Inflammatory macrophage (primary cell): ENCODE data around the gene ARHGAP28.

Experiments
- DNase-seq, 2 donors: peaks; one replicate each; pipeline ENCODE4 v3.0.0-alpha.2; 2020 to 2022

Gene ARHGAP28

DNA sequence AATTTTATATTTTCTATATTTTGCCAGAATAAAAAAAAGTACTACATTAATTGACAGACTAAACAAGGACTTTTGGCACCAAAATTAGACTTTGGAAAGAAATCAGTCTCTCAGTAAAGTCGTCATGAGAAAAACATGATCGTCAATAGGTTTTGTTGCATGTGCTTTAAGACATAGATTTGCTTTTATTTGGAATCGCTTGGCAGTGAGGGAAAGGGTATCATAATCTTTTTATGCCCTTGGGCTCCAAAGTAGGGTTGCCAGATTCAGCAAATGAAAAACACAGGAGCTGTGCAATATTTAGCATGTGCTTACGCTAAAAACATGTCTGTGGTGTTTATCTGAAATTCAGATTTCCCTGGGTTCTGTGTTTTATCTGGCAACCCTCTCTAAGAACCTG lies 210.5 kb downstream of the ARHGAP28 start:
- DNase-seq = no peak

DNA sequence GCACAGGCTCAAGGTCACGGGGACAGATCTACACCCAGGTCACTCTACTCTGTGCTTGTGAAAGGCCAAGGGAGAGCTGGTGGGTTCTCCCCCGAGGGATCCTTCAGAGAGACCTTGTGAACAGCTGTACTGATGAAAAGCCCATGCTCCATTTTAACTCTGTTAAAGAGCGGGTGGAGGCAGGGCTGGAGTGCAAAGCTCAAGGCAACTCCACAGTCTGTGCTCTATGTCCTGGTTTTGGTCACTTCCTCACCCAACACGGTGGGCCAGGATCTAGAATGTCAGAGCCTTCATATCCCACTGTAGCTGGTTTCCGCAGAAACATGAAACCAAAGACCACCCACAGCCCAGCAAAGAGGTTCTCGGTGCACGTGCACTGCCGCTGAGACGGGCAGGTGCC lies 210.9 kb downstream of the ARHGAP28 start:
- DNase-seq = no peak

DNA sequence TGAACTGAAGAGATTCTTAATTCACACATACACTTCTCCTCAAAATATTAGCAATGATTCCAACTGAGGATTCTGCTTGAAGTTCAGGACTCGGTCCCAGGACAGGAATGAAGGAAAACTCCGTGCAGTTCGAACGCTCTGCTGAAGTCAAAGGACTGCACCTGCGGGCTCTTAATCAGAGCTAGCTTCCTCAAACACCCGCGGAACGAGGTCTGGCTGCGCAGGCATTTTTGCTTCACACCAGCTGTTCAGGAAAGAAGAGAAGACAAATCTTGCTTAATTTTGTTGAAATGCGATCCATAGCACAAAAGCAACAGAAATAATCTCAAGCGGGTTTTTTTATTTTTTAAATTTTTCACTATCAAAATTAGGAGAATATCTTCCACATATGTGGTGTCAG lies 212.5 kb downstream of the ARHGAP28 start:
- no peak for DNase-seq

DNA sequence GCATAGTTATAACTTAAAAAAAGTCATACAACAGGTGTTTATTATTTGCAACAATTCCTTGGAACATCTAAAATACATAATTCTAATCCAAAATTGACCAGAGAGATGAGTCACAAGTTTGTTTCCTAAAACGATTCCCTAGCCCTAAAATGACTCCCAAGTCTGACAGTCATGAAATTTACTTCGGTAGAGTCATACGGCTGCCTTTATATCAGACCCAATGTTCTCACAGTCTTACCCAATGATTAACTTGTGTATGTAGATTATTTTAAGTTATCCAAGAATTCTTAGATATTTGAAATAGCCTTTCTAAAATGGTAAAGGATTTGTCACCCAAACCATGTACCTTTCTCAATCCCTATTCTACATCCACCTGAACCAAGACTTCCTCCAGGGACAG lies 213.2 kb downstream of the ARHGAP28 start:
- DNase-seq = no peak

DNA sequence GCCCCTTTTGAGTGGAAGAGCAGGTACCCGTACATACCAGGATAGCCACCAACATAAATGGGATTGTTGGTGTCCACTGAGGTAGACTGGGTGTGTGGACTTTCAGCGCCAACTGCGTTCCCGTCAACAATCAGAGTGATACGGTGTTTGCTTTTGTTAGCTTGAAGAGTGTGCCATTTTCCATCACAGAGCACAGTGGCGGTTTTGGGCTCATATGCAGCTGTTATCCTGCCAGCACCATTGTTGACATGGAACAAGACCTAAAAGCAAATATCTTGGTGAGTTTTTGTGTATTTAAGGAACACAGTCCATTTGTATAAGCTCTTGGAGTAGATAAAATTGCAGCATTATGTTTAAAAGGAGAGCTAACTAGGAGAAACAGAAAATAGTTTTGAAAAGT lies 213.6 kb downstream of the ARHGAP28 start:
- DNase-seq = no peak

DNA sequence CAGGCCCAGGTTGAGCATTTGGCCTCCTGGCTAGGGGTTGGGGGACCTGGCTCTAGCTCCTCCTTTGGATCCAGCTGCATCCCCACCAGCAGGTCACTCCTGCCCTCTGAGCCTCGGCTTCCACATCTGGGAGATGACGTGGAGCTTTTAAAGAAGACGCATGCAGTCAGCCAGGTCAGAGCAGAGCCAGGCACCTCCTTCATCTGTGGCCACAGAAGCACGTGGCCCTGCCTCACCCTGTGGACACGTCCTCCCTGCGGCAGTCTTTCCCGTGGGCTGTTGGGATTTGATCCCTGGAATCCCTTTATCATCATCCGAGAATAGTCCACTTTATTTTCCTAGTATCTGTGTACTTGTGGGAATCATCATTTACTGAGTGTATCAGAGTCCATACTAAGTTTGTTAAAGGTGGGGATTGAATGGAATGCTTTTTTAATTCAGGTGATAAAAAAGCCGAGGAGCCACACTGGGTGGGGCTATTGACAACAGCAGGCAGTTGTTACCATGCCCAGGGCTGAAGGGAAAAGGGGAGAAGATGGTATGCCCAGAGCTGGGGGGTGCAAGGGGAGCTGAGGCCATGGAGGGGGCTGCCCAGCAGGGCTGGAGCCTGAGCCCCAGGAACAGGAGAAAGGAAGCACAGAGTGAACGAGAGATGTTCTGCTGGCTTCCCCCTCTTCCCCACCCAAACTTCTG lies 218.0 kb downstream of the ARHGAP28 start:
- no peak for DNase-seq

DNA sequence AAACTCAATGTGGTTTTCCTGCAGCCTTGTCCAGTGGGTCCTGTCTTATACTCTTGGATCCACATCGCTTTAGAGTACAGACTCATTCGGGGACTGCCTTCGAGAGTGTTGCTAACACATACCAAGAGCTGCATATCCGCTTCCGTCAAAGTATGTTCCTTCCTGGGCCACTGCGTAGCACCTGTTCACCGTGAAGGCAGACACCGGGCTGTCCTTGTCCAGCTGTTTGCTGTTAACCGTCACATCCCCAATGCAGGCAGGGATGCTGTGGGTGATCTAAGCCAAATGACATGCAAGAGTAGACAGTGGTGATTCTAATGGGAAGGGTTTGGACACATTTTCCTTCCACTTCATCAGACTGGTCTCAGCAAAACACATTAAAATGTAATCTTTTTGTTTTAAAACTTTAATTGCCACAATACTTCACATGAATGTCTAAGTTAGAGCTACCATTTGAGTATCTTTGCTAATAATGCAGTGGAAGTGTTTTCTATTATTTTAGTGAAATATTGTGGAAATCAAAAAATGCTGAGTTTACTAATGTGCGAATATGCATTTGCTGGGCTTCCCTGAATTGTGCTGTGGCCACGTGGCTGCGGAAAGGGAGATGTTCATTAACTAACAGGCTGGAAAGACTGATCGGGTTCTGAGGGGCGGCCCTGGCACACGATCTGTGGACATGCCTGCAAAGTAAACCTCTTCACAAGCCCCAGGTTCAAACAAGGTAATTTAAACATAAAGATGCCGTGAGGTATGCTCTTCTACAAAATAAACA lies 219.0 kb downstream of the ARHGAP28 start:
- no peak for DNase-seq

DNA sequence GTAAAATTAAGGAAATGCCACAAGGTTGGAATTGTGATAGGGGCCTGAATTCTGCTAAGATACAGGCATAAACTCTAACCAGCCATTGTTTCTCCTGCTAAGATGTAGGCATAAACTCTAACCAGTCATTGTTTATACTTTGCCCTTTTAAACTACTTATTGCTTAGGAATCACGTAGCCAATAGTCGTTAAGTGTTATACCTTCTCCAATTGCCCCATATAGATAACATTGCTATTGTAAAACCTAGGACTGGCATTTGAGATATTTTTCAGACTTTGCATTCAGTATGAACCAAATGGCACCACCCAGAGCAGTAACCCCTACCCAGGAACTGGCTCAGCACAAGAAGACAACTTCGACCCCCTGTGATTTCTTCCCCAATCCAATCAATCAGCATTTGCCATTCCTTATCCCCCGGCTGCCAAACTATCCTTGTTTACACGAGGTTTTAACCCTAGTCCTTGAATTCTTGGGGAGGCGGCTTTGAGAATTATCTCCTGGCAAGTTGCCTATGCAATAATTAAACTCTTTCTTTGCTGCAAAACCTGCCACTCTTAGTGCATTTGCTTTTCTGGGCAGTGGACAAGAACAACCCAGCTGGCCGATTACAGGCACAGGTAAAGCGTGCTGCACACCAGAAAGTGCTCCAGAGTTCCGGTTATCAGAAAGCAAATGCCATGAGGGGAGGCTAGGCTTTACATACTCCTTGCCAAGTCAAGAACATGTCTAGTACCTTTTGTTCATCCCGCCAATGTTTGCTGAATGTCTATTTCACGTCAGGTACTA lies 220.5 kb downstream of the ARHGAP28 start:
- DNase-seq = no peak

DNA sequence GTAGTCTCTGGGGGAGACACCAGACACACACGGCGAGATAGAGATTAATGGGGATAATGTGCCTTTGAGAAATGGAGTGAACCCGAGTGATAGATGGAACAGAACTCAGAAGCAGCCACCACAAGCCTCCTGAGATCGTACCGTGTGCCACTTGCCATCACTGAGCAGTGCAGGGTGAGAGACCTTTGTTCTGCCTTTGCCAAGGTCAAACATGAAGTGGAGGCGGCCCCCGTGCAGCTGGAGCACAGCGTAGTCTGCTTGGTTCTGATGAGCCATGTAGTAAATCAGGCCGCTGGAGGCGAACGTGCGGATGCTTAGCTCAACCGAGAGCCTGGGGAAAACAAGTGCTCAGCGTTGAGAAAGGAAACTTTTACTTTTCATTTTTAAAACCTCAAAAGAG lies 221.1 kb downstream of the ARHGAP28 start:
- no peak for DNase-seq

DNA sequence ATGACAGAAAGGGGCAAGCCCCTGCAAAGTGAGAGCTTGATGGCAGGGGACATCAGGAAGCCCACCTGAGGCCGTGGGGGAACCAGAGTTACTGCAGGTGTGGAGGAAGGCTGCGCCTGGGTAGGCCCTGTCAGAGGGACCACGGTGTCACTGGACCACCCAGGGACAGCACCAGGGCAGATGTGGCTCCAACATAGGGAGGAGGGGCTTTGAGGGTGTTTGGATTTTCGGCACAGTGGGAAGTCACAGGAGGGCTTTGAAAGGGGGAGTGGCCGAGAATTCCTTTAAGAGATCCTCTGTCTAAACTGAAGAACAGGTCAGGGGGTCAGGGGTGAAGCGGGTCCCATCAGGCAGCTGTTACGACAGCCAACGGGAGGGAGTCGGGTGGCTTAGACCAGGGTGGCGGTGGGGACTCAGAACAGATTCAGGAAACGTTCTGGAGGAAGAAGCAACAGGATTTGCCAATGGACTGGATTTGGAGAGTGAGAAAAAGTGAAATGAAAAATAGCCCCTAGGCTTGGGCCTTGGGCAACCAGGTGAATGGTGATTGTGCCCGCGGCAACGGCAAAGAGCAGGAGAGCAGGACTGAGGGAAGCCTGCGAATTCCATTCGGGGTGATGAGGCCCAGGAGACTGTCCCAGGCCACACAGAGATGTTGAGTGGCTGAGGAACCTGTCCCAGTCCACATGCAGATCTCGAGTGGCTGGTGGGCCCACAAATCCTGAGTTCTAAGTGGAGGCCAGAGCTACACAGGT lies 222.0 kb downstream of the ARHGAP28 start:
- DNase-seq = no peak

DNA sequence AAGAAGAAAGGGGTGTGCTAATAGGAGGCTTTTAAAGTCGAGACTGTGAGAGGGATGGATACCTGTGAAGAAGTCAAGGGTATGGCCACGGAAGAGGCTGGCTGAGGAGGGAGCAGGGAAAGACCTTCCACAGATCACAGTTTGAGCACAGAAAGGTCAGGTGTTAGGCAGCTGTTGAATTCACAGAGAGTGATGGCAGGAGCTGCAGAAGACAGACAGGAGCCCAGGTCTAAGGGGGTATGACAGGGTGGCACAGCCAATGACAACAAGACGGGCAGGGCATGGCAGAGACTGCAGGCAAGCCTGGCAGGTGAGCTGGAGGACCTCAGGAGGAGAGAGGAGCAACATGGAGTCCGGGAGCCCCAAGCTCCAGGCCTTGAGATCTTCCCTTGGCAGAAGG lies 225.0 kb downstream of the ARHGAP28 start:
- DNase-seq = no peak

DNA sequence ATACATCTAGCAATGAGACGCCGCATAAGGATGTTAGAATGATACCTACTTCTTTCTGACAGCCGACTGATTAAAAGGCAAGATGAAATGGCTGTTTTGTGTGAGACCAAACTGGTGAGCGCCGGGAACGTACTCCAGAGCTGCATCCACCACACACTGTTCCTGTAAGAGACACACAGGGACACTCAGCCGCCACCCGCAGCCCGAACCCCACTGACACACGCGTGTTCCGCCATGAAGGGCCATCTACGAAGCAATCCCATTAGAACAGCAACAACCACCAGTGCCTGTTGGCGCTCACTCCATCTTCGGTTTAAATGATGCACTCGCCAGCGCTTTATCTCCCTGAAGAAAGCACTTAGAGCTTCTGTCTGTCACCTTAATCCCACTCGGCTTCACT lies 225.8 kb downstream of the ARHGAP28 start:
- DNase-seq = no peak

DNA sequence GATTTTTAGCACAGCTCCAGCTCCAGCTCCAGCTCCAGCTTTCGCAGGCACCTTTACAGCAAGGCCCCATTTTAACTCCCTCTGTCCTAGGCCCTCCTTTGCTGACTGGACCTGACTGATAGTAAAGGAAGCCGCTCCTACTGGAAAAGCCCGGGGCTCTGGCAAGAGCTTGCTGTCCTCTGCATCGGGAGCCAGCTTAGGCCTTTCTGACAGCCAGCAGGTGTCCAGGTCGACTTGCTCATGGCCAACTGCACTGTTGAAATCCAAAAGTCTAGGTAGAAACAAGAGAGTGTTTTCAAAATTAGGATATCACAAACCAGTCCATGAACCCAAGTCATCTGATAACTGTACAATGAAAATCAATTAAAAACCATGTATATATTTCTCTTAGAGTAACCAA lies 227.0 kb downstream of the ARHGAP28 start:
- DNase-seq = no peak

DNA sequence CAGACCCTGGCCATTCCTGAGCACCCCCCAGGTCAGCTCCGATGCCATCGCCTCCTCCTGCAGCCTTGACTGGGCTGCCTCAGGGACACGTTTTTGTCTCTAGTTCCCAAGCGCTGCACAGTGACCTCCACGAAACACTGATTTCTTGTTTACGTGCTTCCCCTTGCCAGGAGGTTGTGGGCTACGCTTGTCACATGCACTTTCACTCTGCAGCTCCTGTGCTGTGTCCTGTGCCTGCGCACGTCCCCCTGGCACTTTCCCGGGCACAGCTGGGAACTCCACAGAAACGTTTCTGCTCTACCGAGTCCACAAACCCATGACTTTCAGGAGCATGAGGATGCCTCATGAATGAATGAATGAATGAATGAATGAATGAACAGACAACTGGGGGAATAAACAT lies 227.5 kb downstream of the ARHGAP28 start:
- no peak for DNase-seq

DNA sequence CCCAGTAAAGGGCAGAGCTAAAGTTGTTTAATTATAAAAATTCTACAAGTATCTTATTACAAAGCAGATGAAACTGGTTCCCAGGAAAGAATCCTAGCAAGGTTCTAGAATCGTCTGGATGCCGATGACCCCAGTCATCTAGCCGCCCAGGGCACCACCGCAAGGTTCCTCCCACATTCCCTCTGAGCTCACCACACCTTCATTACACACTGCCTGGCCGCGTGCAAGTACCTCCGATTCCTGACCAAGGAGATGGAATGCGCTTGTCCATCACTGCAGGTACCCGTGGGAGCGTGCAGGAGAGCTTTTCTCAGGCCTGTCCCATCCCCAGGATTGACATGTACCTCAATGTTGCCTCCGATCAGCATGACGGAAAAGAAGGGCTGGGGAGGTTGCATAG lies 229.6 kb downstream of the ARHGAP28 start:
- DNase-seq = no peak

DNA sequence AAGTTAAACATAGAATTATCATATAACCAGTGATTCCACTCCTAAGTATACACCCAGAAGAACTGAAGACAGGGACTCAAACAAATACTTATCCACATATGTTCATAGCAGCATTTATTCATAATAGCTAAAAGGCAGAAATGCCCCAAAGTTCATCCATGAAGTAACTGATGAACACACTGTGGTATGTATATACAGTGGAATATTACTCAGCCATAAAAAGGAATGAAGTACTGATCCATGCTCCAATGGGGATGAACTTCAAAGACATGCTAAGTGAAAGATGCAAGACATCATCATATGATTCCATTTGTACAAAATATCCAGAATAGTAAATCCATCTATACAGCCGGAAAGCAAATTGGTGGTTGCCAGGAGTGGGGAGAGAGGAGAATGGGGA lies 230.6 kb downstream of the ARHGAP28 start:
- DNase-seq = no peak

DNA sequence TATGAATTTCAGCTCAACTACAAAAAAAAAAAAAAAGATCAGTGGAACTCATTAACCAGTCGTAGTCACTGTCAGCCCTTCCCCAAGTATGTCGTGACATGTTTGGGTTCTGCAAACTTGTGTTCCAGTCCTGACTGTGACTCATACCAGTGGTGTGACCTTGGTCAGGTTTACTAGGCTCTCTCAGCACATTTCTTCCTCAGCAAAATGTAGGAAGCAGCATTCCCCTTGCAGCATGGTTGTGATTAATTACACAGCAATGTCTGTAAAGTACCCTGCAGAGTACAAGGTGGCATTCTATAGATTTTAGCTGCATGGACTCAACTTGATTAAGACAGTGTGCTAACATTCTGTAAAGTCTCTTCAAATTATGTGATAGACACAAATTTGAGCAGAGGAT lies 231.1 kb downstream of the ARHGAP28 start:
- no peak for DNase-seq

DNA sequence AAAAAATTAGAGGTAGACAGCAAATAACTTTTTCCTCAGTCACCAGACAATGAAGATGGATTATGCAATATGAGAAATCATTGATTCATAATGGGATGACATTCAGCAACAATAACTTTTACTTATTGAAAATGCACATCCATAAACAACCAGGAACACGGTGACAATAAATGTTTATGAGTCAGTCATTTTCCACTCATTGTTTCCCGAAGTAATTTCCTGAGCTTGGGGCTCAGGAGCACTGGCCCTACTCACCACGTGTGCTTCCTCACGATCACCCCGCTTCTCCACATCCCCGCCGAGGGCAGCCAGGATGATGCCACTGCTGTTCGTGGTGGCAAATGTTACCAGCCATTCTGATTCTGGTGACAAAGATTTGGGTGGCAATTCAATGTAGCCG lies 231.8 kb downstream of the ARHGAP28 start:
- DNase-seq = no peak

DNA sequence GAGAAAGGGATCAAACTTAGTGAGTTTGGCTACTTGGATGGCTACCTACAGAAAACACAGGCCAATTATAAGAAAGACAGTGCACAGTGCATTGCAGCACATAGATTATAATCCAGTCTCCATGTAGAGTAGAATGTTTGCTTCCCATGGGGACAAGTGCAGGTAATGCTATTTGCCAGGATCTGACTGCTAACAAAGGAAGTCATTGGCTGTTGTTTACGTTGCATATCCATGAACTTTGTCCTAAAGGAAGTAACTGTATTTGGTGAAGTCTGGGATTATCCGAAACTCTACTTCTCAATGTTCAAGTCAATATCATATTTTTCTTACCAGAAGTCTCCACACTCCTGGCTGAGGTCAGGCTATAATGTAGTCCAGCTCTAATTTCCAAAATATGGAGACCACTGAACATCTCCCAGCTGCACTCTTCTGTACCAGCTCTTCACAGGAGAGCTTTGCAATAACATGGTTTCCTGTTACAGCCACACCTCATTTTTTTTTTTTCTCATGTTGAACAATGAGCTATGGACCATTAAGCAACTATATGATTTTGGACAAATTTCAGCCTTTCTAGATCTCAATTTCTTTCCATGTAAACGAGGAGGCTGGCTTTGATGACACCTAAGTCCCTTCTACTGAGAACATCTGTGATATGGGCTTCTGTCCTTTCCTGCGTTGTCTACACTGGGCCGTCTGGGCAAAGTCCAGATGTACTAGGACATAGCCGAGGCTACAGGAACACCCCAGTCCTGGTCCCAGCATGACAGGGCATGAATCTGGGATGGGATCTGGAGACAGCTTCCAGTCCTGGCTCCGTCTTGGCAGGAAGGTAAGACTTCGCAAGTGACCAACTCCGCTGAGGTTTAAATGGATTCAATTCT lies 233.3 kb downstream of the ARHGAP28 start:
- no peak for DNase-seq

DNA sequence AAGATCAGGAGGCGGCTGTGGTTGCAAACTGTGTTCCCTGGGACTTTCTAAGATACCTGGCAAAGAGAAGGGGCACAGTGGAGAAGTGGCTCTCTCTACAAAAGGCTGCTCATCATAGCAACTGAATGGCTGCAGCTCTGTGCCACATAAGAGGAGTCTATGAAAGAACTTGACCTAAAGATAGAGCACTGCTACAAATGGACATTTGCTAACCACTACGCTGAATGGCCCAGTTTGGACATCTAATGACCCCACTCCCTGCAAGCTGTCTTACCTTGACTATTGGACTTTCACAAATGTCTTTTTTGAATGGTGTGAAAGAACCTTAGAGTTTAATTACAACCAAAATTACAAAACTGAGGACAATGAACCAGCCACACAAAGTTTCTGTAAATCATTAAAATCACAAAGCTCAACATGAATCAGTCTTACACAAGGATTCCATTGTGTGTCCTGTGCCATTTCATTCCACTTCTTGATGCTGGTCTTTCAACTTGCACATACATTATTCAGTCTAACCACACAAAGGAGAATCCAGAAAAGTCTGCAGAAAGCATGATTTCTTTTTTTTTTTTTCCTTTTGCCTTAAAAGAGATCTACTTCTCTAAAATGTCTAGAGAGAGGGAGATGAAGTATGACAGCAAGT lies 234.1 kb downstream of the ARHGAP28 start:
- no peak for DNase-seq
